Lung (tissue), 12 donors: ENCODE results near the gene MOGAT2. TPM values are rescaled to one million over a fixed set of nuclear protein-coding genes. Genes with fewer than 3 reads are reported as not detected.

ENCODE experiments used
- ATAC-seq: fragments of 200-7000 bp; cut with Tn5 transposase; one replicate; pipeline ENCODE4 v1.9.1; 2020; ENCODE audit warnings: moderate number of reproducible peaks; ENCODE audit not compliant: insufficient read depth, low FRiP score
- DNase-seq, 3 donors: peaks; one replicate each; pipeline ENCODE4 v3.0.0-alpha.2; 2013 to 2017
- H3K27ac ChIP-seq, 2 donors: one replicate each; pipeline ENCODE4 v1.5.1; 2013; ENCODE audit warnings: mild to moderate bottlenecking in 2 of 2, moderate library complexity in 2 of 2, control low read depth in 1 of 2, inconsistent platforms in 1 of 2, low read depth in 1 of 2, low read length in 1 of 2
- H3K27me3 ChIP-seq, 3 donors: one replicate each; pipeline ENCODE4 v1.5.1; 2013; ENCODE audit warnings: low read length in 2 of 3; ENCODE audit not compliant: control insufficient read depth in 3 of 3, insufficient read depth in 3 of 3
- H3K36me3 ChIP-seq, 4 donors: one replicate each; pipeline ENCODE4 v1.5.1; 2013; ENCODE audit warnings: low read length in 4 of 4, mild to moderate bottlenecking in 1 of 4, moderate library complexity in 1 of 4; ENCODE audit not compliant: control insufficient read depth in 4 of 4, insufficient read depth in 4 of 4
- H3K4me1 ChIP-seq, 5 donors: one replicate each; pipeline ENCODE4 v1.5.1; 2013; ENCODE audit warnings: low read length in 5 of 5, mild to moderate bottlenecking in 2 of 5, moderate library complexity in 1 of 5; ENCODE audit not compliant: control insufficient read depth in 5 of 5, insufficient read depth in 5 of 5
- H3K4me3 ChIP-seq: one replicate; pipeline ENCODE4 v1.5.1; 2013; ENCODE audit warnings: mild to moderate bottlenecking, control low read depth, moderate library complexity
- H3K9ac ChIP-seq, 2 donors: one replicate each; pipeline ENCODE4 v1.5.1; 2013; ENCODE audit warnings: low read length in 2 of 2, control low read depth in 1 of 2; ENCODE audit not compliant: insufficient read depth in 1 of 2
- H3K9me3 ChIP-seq, 4 donors: one replicate each; pipeline ENCODE4 v1.5.1; 2013; ENCODE audit warnings: low read length in 3 of 4, mild to moderate bottlenecking in 1 of 4, moderate library complexity in 1 of 4; ENCODE audit not compliant: control insufficient read depth in 4 of 4, insufficient read depth in 3 of 4
- WGBS, 2 donors: extraction: QIAGEN DNeasy Blood & Tissue Kit; methylation state at CpG; one replicate each; pipeline ENCODE4 v1.1.7; 2013; 5-methylcytosine and 5-hydroxymethylcytosine counted together
- polyA plus RNA-seq, 2 donors: library from polyadenylated mRNA; stranded (reverse); fragments of 200-250 nt; gene quantifications; one replicate each; pipeline ENCODE4 v1.2.1, GENCODE V29; 2013
- total RNA-seq, 2 donors: library from RNA; depleted of rRNA in 1 of 2; stranded (reverse); fragments of >200 nt in 1 of 2; gene quantifications; one replicate each; pipeline ENCODE4 v1.2.1, GENCODE V29; 2014 to 2021
- TF ChIP-seq, protein P1 (sequence below): IDR thresholded peaks from 2 replicates; pipeline ENCODE4 v1.5.1; 2012; ENCODE audit warnings: mild to moderate bottlenecking; ENCODE audit errors: control extremely low read depth, extremely low read depth
- donor health status: control.
- donor health status: control.
- donor health status: Bipolar disorder and iron deficiency.
- donor health status: healthy.
- donor health status: DM: yes; HTN: yes; CAD: no.

The MOGAT2 gene
- total and polyA plus RNA-seq, 4 donors: 0.06 to 0.09 TPM; not detected in 2

GRCh38 chr11:75689863-75690609, 27.6 kb upstream of the MOGAT2 start:
- DNase-seq (no peak), ATAC-seq (no peak)
- H3K27me3 ChIP-seq: peaks cover 0 to 2% (median 0%) of the 10 kb centered on the region in 3 donors
- no peaks in the 10 kb centered on the region for H3K4me1 ChIP-seq
- H3K36me3 ChIP-seq: no peaks in the 10 kb centered on the region
- H3K27ac ChIP-seq: no peak overlapping the region
- TF ChIP-seq, protein P1, sequence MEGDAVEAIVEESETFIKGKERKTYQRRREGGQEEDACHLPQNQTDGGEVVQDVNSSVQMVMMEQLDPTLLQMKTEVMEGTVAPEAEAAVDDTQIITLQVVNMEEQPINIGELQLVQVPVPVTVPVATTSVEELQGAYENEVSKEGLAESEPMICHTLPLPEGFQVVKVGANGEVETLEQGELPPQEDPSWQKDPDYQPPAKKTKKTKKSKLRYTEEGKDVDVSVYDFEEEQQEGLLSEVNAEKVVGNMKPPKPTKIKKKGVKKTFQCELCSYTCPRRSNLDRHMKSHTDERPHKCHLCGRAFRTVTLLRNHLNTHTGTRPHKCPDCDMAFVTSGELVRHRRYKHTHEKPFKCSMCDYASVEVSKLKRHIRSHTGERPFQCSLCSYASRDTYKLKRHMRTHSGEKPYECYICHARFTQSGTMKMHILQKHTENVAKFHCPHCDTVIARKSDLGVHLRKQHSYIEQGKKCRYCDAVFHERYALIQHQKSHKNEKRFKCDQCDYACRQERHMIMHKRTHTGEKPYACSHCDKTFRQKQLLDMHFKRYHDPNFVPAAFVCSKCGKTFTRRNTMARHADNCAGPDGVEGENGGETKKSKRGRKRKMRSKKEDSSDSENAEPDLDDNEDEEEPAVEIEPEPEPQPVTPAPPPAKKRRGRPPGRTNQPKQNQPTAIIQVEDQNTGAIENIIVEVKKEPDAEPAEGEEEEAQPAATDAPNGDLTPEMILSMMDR: no peak
- H3K4me3 ChIP-seq: no peak overlapping the region
- WGBS, 2 donors: 76 to 84% methylated on average over 3 of the region's 3 CpGs
- no peak overlapping the region for H3K9ac ChIP-seq
- no peaks in the 10 kb centered on the region for H3K9me3 ChIP-seq

- Histone ChIP-seq H3K9me3 (no peaks in the 10 kb centered on the region), H3K27ac (no peak overlapping the region), H3K4me1 (no peaks in the 10 kb centered on the region), H3K4me3 (no peak overlapping the region), H3K27me3 (peaks cover 0 to 2% (median 0%) of the 10 kb centered on the region in 3 donors), H3K9ac (no peak overlapping the region), H3K36me3 (no peaks in the 10 kb centered on the region)
- DNase-seq: no peak
- no peak for ATAC-seq
- 87 to 92% methylated on average over 4 of the region's 4 CpGs for WGBS, 2 donors
- TF ChIP-seq, protein P1: no peak
Observed at GRCh38 chr11:75691804-75692203, 25.8 kb upstream of the MOGAT2 start.

GRCh38 chr11:75697906-75698581, 19.6 kb upstream of the MOGAT2 start:
- H3K4me1 ChIP-seq: peaks cover 0 to 10% (median 0%) of the 10 kb centered on the region in 5 donors
- DNase-seq (no peak), ATAC-seq (no peak)
- WGBS, 2 donors: 82 to 85% methylated on average over 4 of the region's 4 CpGs
- no peak overlapping the region for H3K9ac ChIP-seq
- no peak overlapping the region for H3K27ac ChIP-seq
- TF ChIP-seq, protein P1: no peak
- no peak overlapping the region for H3K4me3 ChIP-seq
- H3K9me3 ChIP-seq: no peaks in the 10 kb centered on the region
- H3K27me3 ChIP-seq: no peaks in the 10 kb centered on the region
- H3K36me3 ChIP-seq: no peaks in the 10 kb centered on the region
